Measurements from ENCODE around the gene HLA-DQB2. TPM values are rescaled to one million over a fixed set of nuclear protein-coding genes. Genes with fewer than 3 reads are reported as not detected.

The HLA-DQB2 gene
- total RNA-seq, 3 donors from 2014 or later, result 0.56 to 0.82 TPM; not detected in 1

DNA sequence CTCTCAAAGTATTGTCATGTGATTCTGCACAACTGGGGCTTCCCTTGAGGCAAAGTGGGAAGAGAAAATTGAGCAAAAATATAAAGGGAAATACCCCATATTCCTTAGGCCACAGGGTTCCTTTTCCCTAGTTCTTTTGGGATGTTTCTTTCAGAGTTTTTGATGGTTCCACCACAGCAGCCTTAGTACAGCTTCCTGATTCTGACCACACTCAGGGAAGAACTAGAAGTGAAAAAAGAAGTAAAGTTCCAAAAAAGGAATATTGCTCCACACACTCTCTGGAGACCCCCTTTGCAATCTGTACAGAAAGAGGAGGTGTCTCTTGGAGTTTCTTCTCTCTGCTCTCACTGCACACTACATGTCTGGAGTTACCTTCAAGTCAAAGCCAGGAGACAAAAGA is 50.1 kb downstream of the HLA-DQB2 start:
- Mint-ChIP-seq H3K36me3 (ENCODE audit: insufficient read depth) (no peaks in the 10 kb centered on the region), H3K4me3 (no peak overlapping the region), H3K9me3 (no peaks in the 10 kb centered on the region), H3K27me3 (ENCODE audit: low read depth) (no peaks in the 10 kb centered on the region), H3K4me1 (ENCODE audit: low read depth) (no peaks in the 10 kb centered on the region)
- DNase-seq (no peak), ATAC-seq (no peak)

GRCh38 chr6:32709625-32710024 is 53.7 kb downstream of the HLA-DQB2 start:
- H3K4me3 Mint-ChIP-seq, result no peak overlapping the region
- no peak for ATAC-seq
- H3K27me3 Mint-ChIP-seq (ENCODE audit: low read depth), result no peaks in the 10 kb centered on the region
- no peaks in the 10 kb centered on the region for H3K36me3 Mint-ChIP-seq (ENCODE audit: insufficient read depth)
- H3K9me3 Mint-ChIP-seq, result peaks cover 4% of the 10 kb centered on the region
- no peak for DNase-seq
- H3K4me1 Mint-ChIP-seq (ENCODE audit: low read depth), result no peaks in the 10 kb centered on the region

Other genes starting within 250 kb of the HLA-DQB2 start
- gene HLA-DRB5, start 233.2 kb downstream of the HLA-DQB2 start, total RNA-seq, result 1 to 10 TPM; 1.1 to 6.0 (median 2.5) TPM
- 10 to 100 TPM in 2 of 3 donors, 1 to 10 TPM in 1; 6.4 to 15.0 (median 11.3) TPM for gene HLA-DRB1, start 173.7 kb downstream of the HLA-DQB2 start, total RNA-seq
- 10 to 100 TPM in 1 of 3 donors, 1 to 10 TPM in 2; 6.6 to 13.1 (median 6.7) TPM for gene HLA-DQA1, start 126.1 kb downstream of the HLA-DQB2 start, total RNA-seq
- 10 to 100 TPM in 1 of 3 donors, 1 to 10 TPM in 2; 3.8 to 12.5 (median 6.2) TPM for gene HLA-DQB1, start 96.9 kb downstream of the HLA-DQB2 start, total RNA-seq
- under 1 TPM in 2 of 3 donors, not detected in 1; 0.41 to 0.50 TPM for gene HLA-DQA2, start 22.1 kb downstream of the HLA-DQB2 start, total RNA-seq
- 1 to 10 TPM in 2 of 3 donors, under 1 TPM in 1; 0.82 to 2.0 (median 1.2) TPM for gene HLA-DOB, start 53.5 kb upstream of the HLA-DQB2 start, total RNA-seq
- 100 to 1,000 TPM; 288 to 334 (median 305) TPM for gene TAP2, start 75.2 kb upstream of the HLA-DQB2 start, total RNA-seq
- 100 to 1,000 TPM; 327 to 343 (median 337) TPM for gene PSMB8, start 80.5 kb upstream of the HLA-DQB2 start, total RNA-seq
- 100 to 1,000 TPM; 457 to 505 (median 503) TPM for gene TAP1, start 90.2 kb upstream of the HLA-DQB2 start, total RNA-seq
- gene PSMB9, start 90.7 kb upstream of the HLA-DQB2 start, total RNA-seq, result 100 to 1,000 TPM; 208 to 241 (median 210) TPM
- gene HLA-DMB, start 177.5 kb upstream of the HLA-DQB2 start, total RNA-seq, result 1 to 10 TPM in 2 of 3 donors, under 1 TPM in 1; 0.46 to 1.6 (median 1.4) TPM
- gene HLA-DMA, start 189.6 kb upstream of the HLA-DQB2 start, total RNA-seq, result 1 to 10 TPM; 4.3 to 6.4 (median 5.5) TPM
- gene BRD2, start 205.1 kb upstream of the HLA-DQB2 start, total RNA-seq, result 100 to 1,000 TPM; 338 to 358 (median 348) TPM
- gene HLA-DOA, start 246.1 kb upstream of the HLA-DQB2 start, total RNA-seq, result 1 to 10 TPM; 2.0 to 2.1 (median 2.1) TPM